Glomerular visceral epithelial cell (primary cell): ENCODE data around the gene EMILIN3.
A peak's percentile ranks its signal among the peaks of the same experiment; 100 is the strongest.

Experiments used
- DNase-seq: peaks from one replicate; pipeline ENCODE4 v3.0.0-alpha.2; 2016; ENCODE audit errors: extremely low spot score

Gene EMILIN3

GRCh38 chr20:41347523-41348429, 18.8 kb downstream of the EMILIN3 start:
- DNase-seq, result no peak

DNA sequence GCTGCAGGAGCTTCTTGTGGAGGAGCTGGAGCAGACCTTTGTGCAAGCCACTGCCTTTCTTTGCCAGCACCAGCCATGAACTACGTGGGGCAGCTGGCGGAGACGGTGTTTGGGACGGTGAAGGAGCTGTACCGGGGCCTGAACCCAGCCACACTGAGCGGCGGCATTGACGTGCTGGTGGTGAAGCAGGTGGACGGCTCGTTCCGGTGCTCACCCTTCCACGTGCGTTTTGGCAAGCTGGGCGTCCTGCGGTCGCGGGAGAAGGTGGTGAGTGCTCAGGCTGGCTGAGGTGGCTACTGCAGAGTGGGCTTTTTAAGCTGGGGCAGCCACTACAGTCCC, 20.9 kb downstream of the EMILIN3 start:
- no peak for DNase-seq

- no peak for DNase-seq
Observed at GRCh38 chr20:41344938-41345728, 21.5 kb downstream of the EMILIN3 start.

- DNase-seq, result no peak
Observed at GRCh38 chr20:41344477-41344876, 22.1 kb downstream of the EMILIN3 start.

- no peak for DNase-seq
Observed at GRCh38 chr20:41342474-41343464, 23.8 kb downstream of the EMILIN3 start.

- DNase-seq, result peak; percentile 96
Observed at GRCh38 chr20:41340327-41341055, 26.1 kb downstream of the EMILIN3 start, which contains the start of gene LPIN3. TSS of gene LPIN3 (plus strand) at chr20:41340821. CDS start at chr20:41345804, 4,983 bp downstream.

DNA sequence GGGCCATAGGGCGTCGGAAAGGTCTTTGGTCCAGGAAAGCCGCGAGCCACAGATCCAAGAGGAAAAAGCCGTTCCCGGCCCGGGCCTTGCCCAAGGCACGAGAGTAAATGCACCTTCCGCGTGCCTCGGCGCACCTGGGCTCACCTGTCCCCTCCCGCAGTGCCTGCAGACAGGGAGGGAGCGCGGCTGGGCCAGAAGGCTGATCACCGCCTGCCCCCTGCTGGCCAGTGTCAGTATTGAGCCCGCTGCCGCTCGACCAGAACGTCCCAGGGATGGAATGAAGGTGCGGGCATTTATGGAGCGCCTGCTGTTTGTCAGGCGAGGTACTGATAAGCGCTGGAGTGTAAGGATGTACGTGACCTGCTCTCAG, 26.7 kb downstream of the EMILIN3 start:
- DNase-seq, result peak; percentile 83

GRCh38 chr20:41336711-41337492, 29.7 kb downstream of the EMILIN3 start:
- DNase-seq, result no peak

- no peak for DNase-seq
Observed at GRCh38 chr20:41335591-41335990, 31.0 kb downstream of the EMILIN3 start.

DNA sequence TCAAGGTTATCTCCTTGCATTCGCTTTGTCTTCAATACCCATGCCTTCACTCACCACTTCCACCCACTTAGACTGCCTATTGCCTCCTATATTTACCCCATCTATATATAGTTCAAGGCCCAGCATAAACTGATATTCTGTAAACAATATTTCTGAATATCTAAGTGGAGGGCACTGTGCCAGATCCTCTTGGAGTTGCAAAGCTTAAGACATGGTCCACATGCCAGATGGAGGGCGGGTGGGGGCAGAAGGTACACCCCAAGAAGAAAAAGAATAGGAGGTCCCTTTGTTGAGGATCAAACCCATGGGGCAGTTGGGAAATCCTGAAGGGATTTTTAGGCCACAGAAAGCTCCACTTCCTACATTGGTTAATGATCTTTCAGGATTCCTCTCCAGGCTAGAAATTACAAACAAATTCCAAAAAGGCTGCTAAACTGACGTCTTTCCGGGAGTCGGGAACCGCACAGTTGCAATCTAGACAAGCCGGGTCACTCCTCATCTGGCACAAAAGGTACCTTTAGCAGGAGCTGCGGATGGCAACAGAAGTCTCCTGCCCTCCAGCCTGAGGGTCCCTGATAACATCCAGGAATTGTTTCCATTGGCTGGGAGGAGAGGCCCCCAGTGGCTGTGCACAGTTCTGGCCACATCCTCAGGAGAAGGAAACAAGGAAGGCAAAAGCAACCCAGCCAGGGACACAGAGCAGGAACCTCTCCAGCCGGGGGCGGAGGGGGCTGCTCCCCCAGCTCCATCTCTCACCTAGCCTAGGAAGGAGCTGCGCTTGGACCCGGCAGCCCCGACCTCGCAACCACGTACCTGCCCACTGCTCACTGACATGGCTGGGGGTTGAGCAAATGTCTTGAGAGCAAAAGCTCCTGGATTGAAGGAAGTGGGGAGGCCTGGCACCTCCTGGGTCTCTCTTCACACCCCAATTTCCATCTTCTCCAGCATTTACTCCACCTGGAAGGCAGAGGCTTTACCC, 31.9 kb downstream of the EMILIN3 start:
- peak; percentile 30 for DNase-seq

- DNase-seq, result no peak
Observed at GRCh38 chr20:41334036-41334435, 32.6 kb downstream of the EMILIN3 start.

DNA sequence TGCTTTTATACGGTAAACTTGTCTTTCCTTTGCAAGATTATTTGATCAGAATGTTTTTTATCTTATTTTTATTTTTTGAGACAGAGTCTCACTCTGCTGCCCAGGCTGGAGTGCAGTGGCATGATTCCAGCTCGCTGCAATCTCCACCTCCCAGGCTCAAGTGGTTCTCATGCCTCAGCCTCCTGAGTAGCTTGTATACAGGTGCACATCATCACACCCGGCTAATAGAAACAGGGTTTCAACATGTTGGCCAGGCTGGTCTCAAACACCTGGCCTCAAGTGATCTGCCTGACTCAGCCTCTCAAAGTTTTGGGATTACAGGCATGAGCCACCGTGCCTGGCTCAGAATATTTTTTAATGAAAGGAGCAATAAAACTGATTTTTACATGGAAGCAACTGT, 34.9 kb downstream of the EMILIN3 start:
- no peak for DNase-seq

GRCh38 chr20:41330941-41331340, 35.7 kb downstream of the EMILIN3 start:
- no peak for DNase-seq

DNA sequence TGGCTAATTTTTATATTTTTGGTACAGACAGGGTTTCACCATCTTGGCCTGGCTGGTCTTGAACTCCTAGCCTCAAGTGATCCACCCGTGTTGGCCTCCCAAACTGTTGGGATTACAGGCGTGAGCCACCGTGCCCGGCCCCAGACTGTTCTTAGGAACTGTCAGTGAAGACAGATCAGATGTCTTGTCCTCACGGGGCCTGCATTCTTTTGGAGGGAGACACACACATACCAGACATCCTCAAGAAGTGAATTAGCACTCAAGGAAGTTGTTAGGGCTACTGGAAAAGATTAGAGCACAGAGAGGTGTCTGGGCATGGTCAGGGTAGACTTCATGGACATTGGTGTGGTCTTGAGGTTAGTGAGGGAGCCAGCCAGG, 36.3 kb downstream of the EMILIN3 start:
- no peak for DNase-seq

DNA sequence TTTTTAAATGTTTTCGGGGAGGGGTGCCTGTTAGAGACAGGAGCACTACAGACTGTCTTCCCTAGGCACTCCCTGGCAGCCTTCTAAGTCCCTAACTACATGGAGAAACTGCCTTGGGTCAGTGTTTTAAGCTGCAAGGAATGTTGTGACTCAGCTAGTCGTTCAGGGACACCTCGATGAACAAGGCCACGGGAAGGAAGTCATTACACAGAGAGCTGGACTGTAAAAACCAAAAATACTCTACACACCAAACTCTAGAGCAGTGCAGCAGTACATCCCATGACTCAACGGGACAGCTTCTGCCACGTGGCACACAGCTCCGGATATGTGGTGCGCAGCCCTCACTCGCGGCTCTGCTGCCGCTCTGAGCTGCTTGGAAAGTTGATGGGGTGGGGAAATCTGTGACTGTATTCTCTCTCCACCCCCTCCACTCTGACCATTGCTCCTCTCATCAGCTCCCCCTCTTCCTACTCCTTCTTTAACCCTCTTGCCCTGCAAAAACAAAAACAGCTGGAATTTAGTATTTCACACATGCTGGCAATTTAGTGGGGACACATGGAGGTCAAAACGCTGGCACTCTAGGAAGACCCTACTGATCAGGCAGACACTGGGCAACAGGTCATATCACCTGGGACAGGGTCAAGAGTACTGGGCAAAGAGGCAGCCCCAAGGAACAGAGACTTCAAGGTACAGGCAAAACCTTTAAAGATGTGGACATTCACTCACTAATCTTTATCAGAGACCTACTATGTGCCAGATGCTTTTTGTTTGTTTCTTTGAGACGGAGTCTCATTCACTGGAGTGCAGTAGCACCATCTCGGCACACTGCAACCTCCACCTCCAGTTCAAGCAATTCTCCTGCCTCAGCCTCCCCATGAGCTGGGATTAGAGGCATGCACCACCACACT, 36.9 kb downstream of the EMILIN3 start:
- DNase-seq, result peak; percentile 98

DNA sequence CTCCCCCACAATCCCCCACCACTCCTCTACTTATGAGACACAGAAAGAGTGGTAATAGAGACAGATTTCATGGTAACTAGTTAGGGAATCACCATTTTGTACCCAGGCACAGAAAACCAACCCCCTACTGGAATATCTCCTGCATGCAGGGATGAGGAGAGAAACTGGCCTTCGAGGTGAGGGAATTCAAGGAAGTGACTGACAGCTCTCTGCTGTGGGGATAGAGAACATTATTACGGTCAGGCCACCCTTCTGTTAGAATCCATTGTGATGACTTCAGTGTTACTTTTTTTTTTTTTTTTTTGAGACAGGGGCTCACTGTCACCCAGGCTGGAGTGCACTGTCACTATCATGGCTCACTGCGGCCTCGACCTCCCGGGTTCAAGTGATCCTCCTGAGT, 39.4 kb downstream of the EMILIN3 start:
- no peak for DNase-seq

DNA sequence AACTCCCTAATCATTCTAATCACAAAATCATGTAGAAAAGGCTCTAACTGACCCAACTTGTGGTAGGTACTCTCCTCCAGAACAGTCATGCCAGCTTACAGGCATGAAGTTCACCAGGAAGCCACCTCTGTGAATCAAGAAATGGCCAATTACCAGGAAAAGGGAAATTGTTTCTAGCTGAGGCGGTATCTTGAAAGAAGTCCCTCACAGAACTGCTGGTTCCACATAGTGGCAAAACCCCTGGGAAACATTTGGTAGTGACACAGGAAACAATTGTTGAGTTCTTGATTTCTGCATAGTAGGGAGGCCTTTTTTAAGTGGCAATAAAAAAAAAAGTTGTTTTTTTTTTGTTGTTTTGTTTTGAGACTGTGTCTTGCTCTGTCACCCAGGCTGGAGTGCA, 45.6 kb downstream of the EMILIN3 start:
- no peak for DNase-seq

DNA sequence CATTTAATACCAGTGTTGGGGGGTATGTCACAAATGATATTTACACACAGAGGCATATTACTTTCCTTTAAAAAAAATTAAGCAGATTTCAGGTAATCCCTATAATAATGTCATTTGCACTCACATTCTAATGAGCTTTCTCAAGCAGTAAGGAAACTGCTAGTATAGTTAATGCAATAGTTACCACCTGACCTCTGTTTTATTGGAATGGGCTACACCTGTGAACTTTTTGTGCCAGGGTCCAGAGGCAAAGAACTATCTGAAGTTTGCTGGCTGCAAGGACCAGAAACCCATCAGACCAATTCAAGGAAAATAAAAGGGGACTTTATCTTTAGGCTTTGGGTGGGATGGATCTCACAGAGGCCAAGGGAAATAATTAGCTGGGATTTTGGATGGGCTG, 46.2 kb downstream of the EMILIN3 start:
- DNase-seq, result no peak
